Measurements from ENCODE around the gene PLXNA2.
A peak's percentile ranks its signal among the peaks of the same experiment; 100 is the strongest.

PLXNA2 gene

DNA sequence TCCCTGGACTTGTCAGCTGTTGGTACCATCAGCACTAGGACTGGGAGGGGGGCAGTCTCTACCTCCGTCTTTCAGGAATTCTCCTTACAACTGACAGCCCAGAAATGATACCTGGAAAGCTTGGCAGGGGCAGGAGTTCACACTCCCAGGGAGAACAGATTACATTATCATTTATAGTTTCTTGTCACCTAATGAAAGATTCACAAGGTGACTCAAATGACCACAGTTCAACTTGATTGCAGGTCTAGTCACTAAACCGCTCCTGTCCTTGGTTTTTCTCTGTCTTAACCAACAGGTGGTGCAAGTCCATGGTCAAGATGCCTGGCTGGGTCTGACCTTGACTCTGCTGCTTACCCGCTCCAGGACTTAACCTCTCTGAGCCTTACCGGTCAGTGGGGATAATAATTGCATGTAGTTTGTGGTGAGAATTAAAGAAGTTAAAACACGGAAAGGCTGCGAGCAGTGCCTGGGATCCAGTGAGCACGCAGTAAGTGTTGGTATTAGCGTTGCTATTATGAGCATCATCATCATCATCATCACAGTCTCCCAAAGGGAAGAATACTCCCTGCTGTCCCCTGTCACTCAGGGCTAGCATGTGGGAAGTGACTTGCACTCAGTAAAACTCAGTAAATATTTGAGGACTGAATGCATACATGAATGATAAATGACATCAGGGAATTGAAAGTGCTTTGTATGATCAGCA lies 207.9 kb downstream of the PLXNA2 start:
- Histone ChIP-seq H3K27ac (ENCODE audit: low read length) (no peak overlapping the region), H3K27me3 (ENCODE audit: insufficient read depth, low read length, poor library complexity) (peaks cover 4% of the 10 kb centered on the region), H3K9me3 (ENCODE audit: insufficient read depth, low read length, severe bottlenecking) (no peaks in the 10 kb centered on the region), H3K36me3 (ENCODE audit: insufficient read depth, low read length) (no peaks in the 10 kb centered on the region), H3K4me1 (ENCODE audit: insufficient read depth, low read length) (no peaks in the 10 kb centered on the region), H4K20me1 (ENCODE audit: insufficient read depth, low read length) (peaks cover 4% of the 10 kb centered on the region; the same call in 1 of the 2 replicates), H3K4me2 (ENCODE audit: insufficient read depth, low read length) (no peak overlapping the region), H3K4me3 (ENCODE audit: low read depth in 1 of 2, low read length in 2 of 2) (no peak overlapping the region), H2AFZ (ENCODE audit: low read depth, low read length) (no peak overlapping the region), H3K79me2 (ENCODE audit: insufficient read depth, low read length) (no peaks in the 10 kb centered on the region), H3K9ac (ENCODE audit: low read depth, low read length) (no peak overlapping the region)
- no peak for DNase-seq
- TF ChIP-seq CTCF (IDR thresholded peaks at IDR 0.05; ENCODE audit: borderline replicate concordance, extremely low read depth, low read length, poor library complexity, severe bottlenecking) (peak; percentile 7), EZH2 (IDR thresholded peaks at IDR 0.05; ENCODE audit: borderline replicate concordance, low read depth, low read length, severe bottlenecking) (no peak)
- ATAC-seq (ENCODE audit: insufficient read depth, low read depth), result no peak

- H3K36me3 ChIP-seq (ENCODE audit: insufficient read depth, low read length), result no peaks in the 10 kb centered on the region
- no peak overlapping the region for H3K4me3 ChIP-seq (ENCODE audit: low read depth in 1 of 2, low read length in 2 of 2)
- no peaks in the 10 kb centered on the region for H4K20me1 ChIP-seq (ENCODE audit: insufficient read depth, low read length)
- ATAC-seq (ENCODE audit: insufficient read depth, low read depth) (no peak), DNase-seq (no peak)
- H3K4me1 ChIP-seq (ENCODE audit: insufficient read depth, low read length), result no peaks in the 10 kb centered on the region
- H3K4me2 ChIP-seq (ENCODE audit: insufficient read depth, low read length), result no peak overlapping the region
- no peak overlapping the region for H2AFZ ChIP-seq (ENCODE audit: low read depth, low read length)
- H3K79me2 ChIP-seq (ENCODE audit: insufficient read depth, low read length), result no peaks in the 10 kb centered on the region
- no peak overlapping the region for H3K9ac ChIP-seq (ENCODE audit: low read depth, low read length)
- no peaks in the 10 kb centered on the region for H3K9me3 ChIP-seq (ENCODE audit: insufficient read depth, low read length, severe bottlenecking)
- TF ChIP-seq CTCF (IDR thresholded peaks at IDR 0.05; ENCODE audit: borderline replicate concordance, extremely low read depth, low read length, poor library complexity, severe bottlenecking) (no peak), EZH2 (IDR thresholded peaks at IDR 0.05; ENCODE audit: borderline replicate concordance, low read depth, low read length, severe bottlenecking) (no peak)
- no peak overlapping the region for H3K27ac ChIP-seq (ENCODE audit: low read length)
- H3K27me3 ChIP-seq (ENCODE audit: insufficient read depth, low read length, poor library complexity), result peaks cover 15% of the 10 kb centered on the region
Measured at GRCh38 chr1:208034135-208034534, 210.0 kb downstream of the PLXNA2 start.

DNA sequence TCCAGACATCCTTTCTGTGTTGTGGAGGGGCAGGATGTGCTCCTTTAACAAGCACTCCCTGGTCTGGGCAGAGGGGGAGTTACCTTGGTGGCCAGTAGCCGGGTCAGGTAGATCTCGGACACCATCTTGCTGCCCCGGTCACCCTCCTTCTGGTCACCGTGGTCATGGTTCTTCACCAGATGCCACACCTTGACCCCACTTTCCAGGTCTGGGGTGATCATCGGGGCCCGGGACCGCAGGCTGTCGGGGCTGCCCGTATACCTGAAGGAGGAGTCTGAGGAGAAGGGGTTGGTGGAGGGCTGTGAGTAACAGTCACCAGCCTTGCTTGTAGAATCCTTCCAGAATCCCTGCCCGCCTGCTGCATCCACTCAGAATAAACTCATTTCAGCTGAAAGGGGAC lies 210.9 kb downstream of the PLXNA2 start:
- Histone ChIP-seq H2AFZ (ENCODE audit: low read depth, low read length) (no peak overlapping the region), H3K27me3 (ENCODE audit: insufficient read depth, low read length, poor library complexity) (peaks cover 15% of the 10 kb centered on the region), H3K4me3 (ENCODE audit: low read depth in 1 of 2, low read length in 2 of 2) (no peak overlapping the region), H3K27ac (ENCODE audit: low read length) (no peak overlapping the region), H3K9me3 (ENCODE audit: insufficient read depth, low read length, severe bottlenecking) (no peaks in the 10 kb centered on the region), H4K20me1 (ENCODE audit: insufficient read depth, low read length) (no peaks in the 10 kb centered on the region), H3K4me2 (ENCODE audit: insufficient read depth, low read length) (no peak overlapping the region), H3K4me1 (ENCODE audit: insufficient read depth, low read length) (no peaks in the 10 kb centered on the region), H3K79me2 (ENCODE audit: insufficient read depth, low read length) (no peaks in the 10 kb centered on the region), H3K36me3 (ENCODE audit: insufficient read depth, low read length) (no peaks in the 10 kb centered on the region), H3K9ac (ENCODE audit: low read depth, low read length) (no peak overlapping the region)
- TF ChIP-seq EZH2 (IDR thresholded peaks at IDR 0.05; ENCODE audit: borderline replicate concordance, low read depth, low read length, severe bottlenecking), result no peak
- no peak for TF ChIP-seq CTCF (IDR thresholded peaks at IDR 0.05; ENCODE audit: borderline replicate concordance, extremely low read depth, low read length, poor library complexity, severe bottlenecking)
- DNase-seq (no peak), ATAC-seq (ENCODE audit: insufficient read depth, low read depth) (no peak)
